GM10248 (cell line): ENCODE measurements around the gene LTBR.
"Not testable (repeated sequence)": the region's sequence is repeated elsewhere in the genome, so short reads cannot be mapped to it uniquely, and the experiment has no call there.

Source experiments
- CTCF ChIA-PET: fragments of 300-600 bp; sonication (Branson Sonifier 250); formaldehyde crosslinking; extraction: SDS; loops from one replicate; lab custom pipeline; 2021; ENCODE audit warnings: antibody characterized with exemption; lab: Yijun Ruan, JAX
- POLR2A ChIA-PET: fragments of 350-650 bp; sonication (Branson Sonifier 250); formaldehyde crosslinking; extraction: SDS; loops from one replicate; lab custom pipeline; 2020; ENCODE audit warnings: antibody characterized with exemption; lab: Yijun Ruan, JAX
- DNase-seq: peaks from one replicate; pipeline ENCODE4 v3.0.0; 2012; ENCODE audit errors: extremely low spot score
- CTCF ChIP-seq: IDR thresholded peaks from 2 replicates; pipeline ENCODE4 v1.5.1; 2012; ENCODE audit warnings: mild to moderate bottlenecking, low read depth; ENCODE audit errors: extremely low read depth, missing control alignments, control extremely low read depth

The LTBR gene

GRCh38 chr12:6341417-6342139 is 42.4 kb upstream of the LTBR start, which contains the start of gene TNFRSF1A:
TSS of gene TNFRSF1A (minus strand) at chr12:6342076. CDS start at chr12:6341814, 262 bp downstream.
- peak; percentile 64 for DNase-seq
- POLR2A ChIA-PET: no interaction called here
- TF ChIP-seq CTCF: no peak
- CTCF ChIA-PET: interaction anchor here (0.7 to 1.1 kb wide), 3 partner anchors 9 to 146 kb away, joined by 3 to 4 read pairs (median 3); no protein-coding TSS in a partner anchor

- POLR2A ChIA-PET: no interaction called here
- CTCF ChIA-PET: interaction anchor here (0.7 to 1.1 kb wide), 3 partner anchors 10 to 147 kb away, joined by 3 to 4 read pairs (median 3); no protein-coding TSS in a partner anchor
- TF ChIP-seq CTCF: no peak
- DNase-seq: no peak
These were observed 41.6 kb upstream of the LTBR start for GRCh38 chr12:6342140-6342889.

- CTCF ChIA-PET: interaction anchor here (1.2 to 1.6 kb wide), 4 partner anchors 13 to 122 kb away, joined by 3 to 9 read pairs (median 4); no protein-coding TSS in a partner anchor
- DNase-seq: no peak
- TF ChIP-seq CTCF: no peak
- POLR2A ChIA-PET: interaction anchor here (0.7 kb wide), 1 partner anchor 127 kb away, joined by 4 read pairs; the partner anchor contains the start of gene VAMP1
These were observed 40.4 kb upstream of the LTBR start for GRCh38 chr12:6343518-6343917.

- DNase-seq: not testable (repeated sequence)
- POLR2A ChIA-PET: interaction anchor here (0.7 kb wide), 1 partner anchor 127 kb away, joined by 4 read pairs; the partner anchor contains the start of gene VAMP1
- CTCF ChIA-PET: interaction anchor here (1.2 to 2.9 kb wide), 5 partner anchors 8 to 121 kb away, joined by 3 to 12 read pairs (median 5); no protein-coding TSS in a partner anchor
These were observed 39.8 kb upstream of the LTBR start for GRCh38 chr12:6344101-6344660.

- CTCF ChIA-PET: interaction anchor here (1.1 to 2.9 kb wide), 6 partner anchors 9 to 22 kb away, joined by 3 to 12 read pairs (median 5); no protein-coding TSS in a partner anchor
These were observed 38.5 kb upstream of the LTBR start for GRCh38 chr12:6345319-6346091.

More at GRCh38 chr12:6345319-6346091, 38.5 kb upstream of the LTBR start:
- TF ChIP-seq CTCF: no peak
- no peak for DNase-seq
- POLR2A ChIA-PET: no interaction called here
